Thoracic aorta endothelial cell (primary cell): ENCODE data around the gene ACP2. TPM values are rescaled to one million over a fixed set of nuclear protein-coding genes. Genes with fewer than 3 reads are reported as not detected.

ENCODE experiments used
- total RNA-seq: library from RNA; depleted of rRNA; stranded (reverse); fragments of >200 nt; gene quantifications from 2 replicates; pipeline ENCODE4 v1.2.3, GENCODE V29; 2012

Gene ACP2
- total RNA-seq, result 23.5 and 27.3 TPM in 2 replicates

GRCh38 chr11:47248664-47249377 lies at the start of gene ACP2:
Gene ACP2 (minus strand): TSS chr11:47248814. CDS start chr11:47248789, 25 bp downstream.

GRCh38 chr11:47269829-47270305 lies 21.3 kb upstream of the ACP2 start, which contains the start of gene MADD:
Gene MADD (plus strand): TSS chr11:47270133.

GRCh38 chr11:47257517-47258316 lies 9.1 kb upstream of the ACP2 start, which contains the start of gene NR1H3:
Gene NR1H3 (plus strand): TSS chr11:47257996. CDS start chr11:47259217, 1,221 bp downstream.

Other genes with a start within 250 kb of the ACP2 start
- 113 and 145 TPM in 2 replicates for gene ARFGAP2, start 71.9 kb downstream of the ACP2 start, total RNA-seq
- 13.0 and 14.6 TPM in 2 replicates for gene PACSIN3, start 62.4 kb downstream of the ACP2 start, total RNA-seq
- 85.0 and 103 TPM in 2 replicates for gene DDB2, start 33.8 kb downstream of the ACP2 start, total RNA-seq
- 2.8 and 3.2 TPM in 2 replicates for gene NR1H3, start 9.2 kb upstream of the ACP2 start, total RNA-seq
- 20.5 and 25.5 TPM in 2 replicates for gene MADD, start 21.3 kb upstream of the ACP2 start, total RNA-seq
- gene MYBPC3, start 103.9 kb upstream of the ACP2 start, total RNA-seq, result not detected in 2 replicates
- gene SPI1, start 129.7 kb upstream of the ACP2 start, total RNA-seq, result not detected in 2 replicates
- gene SLC39A13, start 159.8 kb upstream of the ACP2 start, total RNA-seq, result 49.7 and 51.1 TPM in 2 replicates
- gene PSMC3, start 177.6 kb upstream of the ACP2 start, total RNA-seq, result 165 and 178 TPM in 2 replicates
- gene RAPSN, start 200.3 kb upstream of the ACP2 start, total RNA-seq, result 0.07 and 0.13 TPM in 2 replicates